CD14-positive monocyte (primary cell): ENCODE results near the gene MCC. TPM values are rescaled to one million over a fixed set of nuclear protein-coding genes. Genes with fewer than 3 reads are reported as not detected.

Experiments
- DNase-seq, 3 donors: peaks; one replicate each; pipeline ENCODE4 v3.0.0-alpha.2; 2011 to 2022
- H2AFZ ChIP-seq: 2 replicates; pipeline ENCODE4 v1.6.0; 2012; ENCODE audit warnings: mild to moderate bottlenecking, low read depth, low read length, inconsistent platforms; ENCODE audit not compliant: insufficient read depth, poor library complexity, severe bottlenecking
- H3K27ac ChIP-seq, 2 donors: 1 replicate in 1 of 2; 2 replicates in 1 of 2; pipeline ENCODE4 v1.5.1; 2012 to 2013; ENCODE audit warnings: low read length in 2 of 2, control low read depth in 1 of 2, inconsistent platforms in 1 of 2, low read depth in 1 of 2, mild to moderate bottlenecking in 1 of 2
- H3K27me3 ChIP-seq, 2 donors: one replicate each; pipeline versions ENCODE4 v1.6.0 to v1.6.1; 2011 to 2013; ENCODE audit warnings: low read length in 2 of 2; ENCODE audit not compliant: control insufficient read depth in 2 of 2, insufficient read depth in 2 of 2
- H3K36me3 ChIP-seq, 2 donors: replicated peaks in 1 of 2; 1 replicate in 1 of 2; 2 replicates in 1 of 2; pipeline versions ENCODE4 v1.5.1 to v1.6.1; 2012 to 2013; ENCODE audit warnings: low read length in 2 of 2, control low read depth in 1 of 2, inconsistent platforms in 1 of 2, mild to moderate bottlenecking in 1 of 2; ENCODE audit not compliant: insufficient read depth in 2 of 2, control insufficient read depth in 1 of 2
- H3K4me1 ChIP-seq, 2 donors: 1 replicate in 1 of 2; 2 replicates in 1 of 2; pipeline versions ENCODE4 v1.5.1 to v1.6.1; 2012 to 2013; ENCODE audit warnings: low read length in 2 of 2, control low read depth in 1 of 2, inconsistent platforms in 1 of 2, mild to moderate bottlenecking in 1 of 2, moderate library complexity in 1 of 2; ENCODE audit not compliant: insufficient read depth in 2 of 2, control insufficient read depth in 1 of 2
- H3K4me2 ChIP-seq: replicated peaks from 2 replicates; pipeline ENCODE3; 2012; ENCODE audit warnings: low read length, moderate library complexity, mild to moderate bottlenecking; ENCODE audit not compliant: poor library complexity, severe bottlenecking; ENCODE audit errors: extremely low read depth
- H3K4me3 ChIP-seq, 3 experiments: fragments of 200-600 bp in 1 of 3; sonication (generic) in 1 of 3; replicated peaks in 1 of 3; 1 replicate in 2 of 3; 2 replicates in 1 of 3; pipeline ENCODE4 v1.5.1; 2011 to 2013; ENCODE audit warnings: low read length in 3 of 3, mild to moderate bottlenecking in 3 of 3, control low read depth in 2 of 3, low read depth in 2 of 3, inconsistent platforms in 1 of 3, moderate library complexity in 1 of 3
- H3K79me2 ChIP-seq: 2 replicates; pipeline ENCODE4 v1.6.0; 2012; ENCODE audit warnings: mild to moderate bottlenecking, control low read depth, inconsistent platforms, low read length, moderate library complexity; ENCODE audit not compliant: insufficient read depth
- H3K9ac ChIP-seq: 2 replicates; pipeline ENCODE4 v1.6.0; 2017; ENCODE audit warnings: low read length, mild to moderate bottlenecking; ENCODE audit not compliant: insufficient read depth, poor library complexity, severe bottlenecking
- H3K9me3 ChIP-seq, 2 donors: replicated peaks in 1 of 2; 1 replicate in 1 of 2; 2 replicates in 1 of 2; pipeline versions ENCODE4 v1.5.1 to v1.6.1; 2012 to 2013; ENCODE audit warnings: low read length in 2 of 2, control low read depth in 1 of 2; ENCODE audit not compliant: control insufficient read depth in 1 of 2, insufficient read depth in 1 of 2
- H4K20me1 ChIP-seq: 2 replicates; pipeline ENCODE4 v1.6.0; 2012; ENCODE audit warnings: mild to moderate bottlenecking, low read length, control low read depth, moderate library complexity; ENCODE audit not compliant: insufficient read depth
- H3K27ac Mint-ChIP-seq, 7 donors: one replicate each; pipeline ENCODE4 v1.8.0; 2020; ENCODE audit warnings: mild to moderate bottlenecking in 7 of 7, mixed read lengths in 7 of 7, moderate library complexity in 6 of 7, inconsistent platforms in 2 of 7
- H3K27me3 Mint-ChIP-seq, 3 donors: one replicate each; pipeline ENCODE4 v1.8.0; 2021 to 2022; ENCODE audit warnings: low read depth in 3 of 3, mild to moderate bottlenecking in 3 of 3, mixed read lengths in 3 of 3, moderate library complexity in 3 of 3, inconsistent platforms in 1 of 3
- H3K36me3 Mint-ChIP-seq, 2 donors: one replicate each; pipeline ENCODE4 v1.8.0; 2020; ENCODE audit warnings: mixed read lengths in 2 of 2, inconsistent platforms in 1 of 2, mild to moderate bottlenecking in 1 of 2
- H3K4me1 Mint-ChIP-seq: one replicate; pipeline ENCODE4 v1.8.0; 2020; ENCODE audit warnings: mild to moderate bottlenecking, mixed read lengths
- H3K4me3 Mint-ChIP-seq, 2 donors: one replicate each; pipeline ENCODE4 v1.8.0; 2020; ENCODE audit warnings: mild to moderate bottlenecking in 2 of 2, mixed read lengths in 2 of 2, moderate library complexity in 1 of 2
- H3K9me3 Mint-ChIP-seq, 7 donors: one replicate each; pipeline ENCODE4 v1.8.0; 2020 to 2022; ENCODE audit warnings: mixed read lengths in 7 of 7, mild to moderate bottlenecking in 6 of 7, moderate library complexity in 6 of 7, inconsistent platforms in 2 of 7
- WGBS: methylation state at CpG from one replicate; pipeline ENCODE4 v1.1.5; 2013; ENCODE audit warnings: missing lambda C conversion rate; ENCODE audit not compliant: insufficient coverage; 5-methylcytosine and 5-hydroxymethylcytosine counted together
- intact Hi-C, 2 donors: fragments of 100-400 bp; cut with micrococcal nuclease; formaldehyde crosslinking; loops; one replicate each; pipeline versions ENCODE4 v1.15.0 to v1.15.1; 2023
- polyA plus RNA-seq, 3 donors: library from polyadenylated mRNA; depleted of rRNA in 1 of 3; unstranded in 2 of 3; stranded (reverse) in 1 of 3; fragments of 300-500 nt in 2 of 3; fragments of >200 nt in 1 of 3; fragmentation: Illumina TruSeq in 2 of 3; gene quantifications; 1 replicate in 2 of 3; 2 replicates in 1 of 3; pipeline ENCODE4 v1.2.3, GENCODE V29; 2012 to 2021
- TF ChIP-seq, protein P1 (sequence below): fragments of 200-600 bp; IDR thresholded peaks from one replicate; pipeline ENCODE4 v1.8.0; 2022; ENCODE audit warnings: antibody characterized with exemption, mild to moderate bottlenecking

The MCC gene
- polyA plus RNA-seq, 3 donors, result 0.09 TPM; not detected in 2

DNA sequence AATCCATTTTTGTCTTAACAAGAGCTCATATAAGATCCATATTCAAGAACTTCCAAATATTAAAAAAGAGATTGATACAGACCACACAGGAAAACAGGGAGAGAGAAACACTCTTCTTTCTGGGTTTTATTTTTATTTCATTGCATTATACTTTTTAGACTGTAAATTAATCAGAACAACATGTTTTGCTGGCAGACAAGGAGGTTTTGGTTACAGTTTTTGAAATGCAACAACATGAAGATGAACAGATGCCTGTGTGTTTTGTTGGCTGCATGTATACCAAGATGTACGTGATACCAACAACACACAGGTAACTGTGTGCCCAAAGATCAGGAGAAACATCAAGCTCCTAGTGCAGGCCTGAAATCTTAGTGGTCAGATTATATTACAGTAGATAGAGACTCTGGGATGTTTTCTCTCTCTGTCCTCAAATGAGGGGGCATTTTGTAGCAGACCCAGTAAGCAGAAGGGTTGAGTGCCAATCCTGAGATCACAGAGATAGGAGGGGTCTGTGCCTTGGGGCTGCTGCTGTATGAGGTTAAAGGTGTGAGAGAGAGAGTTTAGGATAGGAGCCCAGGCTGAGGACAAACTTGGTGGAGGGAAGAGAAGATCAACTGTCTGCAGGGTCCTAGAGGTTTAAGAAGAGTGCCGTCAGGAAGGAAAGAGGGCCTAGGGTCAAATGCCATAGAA, 359.5 kb downstream of the MCC start:
- Histone ChIP-seq H3K27ac (no peak overlapping the region), H3K9ac (no peak overlapping the region), H3K9me3 (no peaks in the 10 kb centered on the region), H4K20me1 (no peaks in the 10 kb centered on the region), H3K79me2 (no peaks in the 10 kb centered on the region), H3K4me1 (no peaks in the 10 kb centered on the region), H3K27me3 (no peaks in the 10 kb centered on the region), H3K36me3 (no peaks in the 10 kb centered on the region), H3K4me2 (no peak overlapping the region), H3K4me3 (no peak overlapping the region), H2AFZ (no peak overlapping the region)
- TF ChIP-seq, protein P1, sequence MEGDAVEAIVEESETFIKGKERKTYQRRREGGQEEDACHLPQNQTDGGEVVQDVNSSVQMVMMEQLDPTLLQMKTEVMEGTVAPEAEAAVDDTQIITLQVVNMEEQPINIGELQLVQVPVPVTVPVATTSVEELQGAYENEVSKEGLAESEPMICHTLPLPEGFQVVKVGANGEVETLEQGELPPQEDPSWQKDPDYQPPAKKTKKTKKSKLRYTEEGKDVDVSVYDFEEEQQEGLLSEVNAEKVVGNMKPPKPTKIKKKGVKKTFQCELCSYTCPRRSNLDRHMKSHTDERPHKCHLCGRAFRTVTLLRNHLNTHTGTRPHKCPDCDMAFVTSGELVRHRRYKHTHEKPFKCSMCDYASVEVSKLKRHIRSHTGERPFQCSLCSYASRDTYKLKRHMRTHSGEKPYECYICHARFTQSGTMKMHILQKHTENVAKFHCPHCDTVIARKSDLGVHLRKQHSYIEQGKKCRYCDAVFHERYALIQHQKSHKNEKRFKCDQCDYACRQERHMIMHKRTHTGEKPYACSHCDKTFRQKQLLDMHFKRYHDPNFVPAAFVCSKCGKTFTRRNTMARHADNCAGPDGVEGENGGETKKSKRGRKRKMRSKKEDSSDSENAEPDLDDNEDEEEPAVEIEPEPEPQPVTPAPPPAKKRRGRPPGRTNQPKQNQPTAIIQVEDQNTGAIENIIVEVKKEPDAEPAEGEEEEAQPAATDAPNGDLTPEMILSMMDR, result no peak
- Mint-ChIP-seq H3K36me3 (no peaks in the 10 kb centered on the region), H3K4me1 (no peaks in the 10 kb centered on the region), H3K27me3 (peaks cover 0 to 8% (median 4%) of the 10 kb centered on the region in 3 donors), H3K27ac (no peak overlapping the region), H3K9me3 (peaks cover 2 to 4% (median 3%) of the 10 kb centered on the region in 7 donors), H3K4me3 (no peak overlapping the region)
- 0% methylated on average over 1 of the region's 2 CpGs for WGBS
- no peak for DNase-seq
- intact Hi-C loops, result no loop called here

- H3K9me3 Mint-ChIP-seq, result peaks cover 2 to 4% (median 3%) of the 10 kb centered on the region in 7 donors
- Histone ChIP-seq H2AFZ (no peak overlapping the region), H3K9me3 (no peaks in the 10 kb centered on the region), H3K79me2 (no peaks in the 10 kb centered on the region), H4K20me1 (no peaks in the 10 kb centered on the region), H3K4me3 (no peak overlapping the region), H3K27me3 (no peaks in the 10 kb centered on the region), H3K9ac (no peak overlapping the region), H3K36me3 (no peaks in the 10 kb centered on the region), H3K4me1 (no peaks in the 10 kb centered on the region), H3K4me2 (no peak overlapping the region), H3K27ac (no peak overlapping the region)
- TF ChIP-seq, protein P1, result no peak
- H3K27ac Mint-ChIP-seq, result no peak overlapping the region
- DNase-seq, result no peak
- no peak overlapping the region for H3K4me3 Mint-ChIP-seq
- WGBS, result no CpG with 5 or more reads among the region's 1 CpG
- no peaks in the 10 kb centered on the region for H3K4me1 Mint-ChIP-seq
- no peaks in the 10 kb centered on the region for H3K36me3 Mint-ChIP-seq
- peaks cover 0 to 8% (median 8%) of the 10 kb centered on the region in 3 donors for H3K27me3 Mint-ChIP-seq
- intact Hi-C loops, result no loop called here
Measured at GRCh38 chr5:113128082-113128481, 360.2 kb downstream of the MCC start.
